Stimulated activated CD4-positive, alpha-beta T cell treated with anti-CD3 and anti-CD28 coated beads, Interleukin-15, amount 100 ng/mL, for 24 hours (primary cell): ENCODE data around the gene IP6K3.
A peak's percentile ranks its signal among the peaks of the same experiment; 100 is the strongest.

Experiments used
- DNase-seq: peaks from one replicate; pipeline ENCODE4 v3.0.0-alpha.2; 2020

IP6K3 gene

DNA sequence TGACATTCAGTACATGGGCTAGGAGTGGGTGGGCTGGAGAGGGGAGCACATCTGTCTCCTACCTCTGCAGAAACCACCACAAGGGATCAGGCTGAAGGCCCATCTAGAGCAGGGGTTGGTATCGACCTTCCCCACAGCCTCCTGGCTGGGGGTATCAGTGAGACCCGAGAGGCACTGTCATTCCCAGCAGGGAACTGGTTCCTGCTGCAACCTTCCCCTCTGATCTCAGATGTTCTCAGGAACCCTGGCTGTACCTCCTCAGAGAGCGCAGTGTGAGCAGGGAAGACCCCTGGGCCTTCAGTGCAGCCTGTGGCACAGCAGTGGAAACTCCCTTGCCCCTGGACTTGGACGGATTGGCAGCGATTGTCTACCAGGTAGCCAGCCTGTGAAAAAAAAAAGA lies 7.8 kb downstream of the IP6K3 start:
- DNase-seq: no peak

DNA sequence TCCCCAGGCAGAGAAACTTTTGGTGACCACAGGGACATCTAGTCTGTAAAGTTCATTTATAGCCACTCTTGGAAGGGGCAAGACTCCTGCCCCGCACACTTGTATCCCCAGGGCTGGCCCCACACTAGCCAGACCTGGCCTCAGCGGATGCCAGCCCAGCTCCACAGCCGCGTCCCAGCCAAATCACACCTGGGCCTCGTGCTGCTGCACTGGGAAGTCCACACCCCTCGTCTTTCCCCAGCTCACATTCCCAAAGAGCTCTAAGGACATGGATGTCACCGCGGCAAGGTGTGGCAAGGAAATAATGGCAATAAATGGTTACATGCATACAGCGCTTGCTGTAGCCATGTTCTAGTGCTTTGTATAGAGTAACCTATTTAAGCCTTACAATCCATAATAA lies 8.6 kb downstream of the IP6K3 start:
- no peak for DNase-seq

DNA sequence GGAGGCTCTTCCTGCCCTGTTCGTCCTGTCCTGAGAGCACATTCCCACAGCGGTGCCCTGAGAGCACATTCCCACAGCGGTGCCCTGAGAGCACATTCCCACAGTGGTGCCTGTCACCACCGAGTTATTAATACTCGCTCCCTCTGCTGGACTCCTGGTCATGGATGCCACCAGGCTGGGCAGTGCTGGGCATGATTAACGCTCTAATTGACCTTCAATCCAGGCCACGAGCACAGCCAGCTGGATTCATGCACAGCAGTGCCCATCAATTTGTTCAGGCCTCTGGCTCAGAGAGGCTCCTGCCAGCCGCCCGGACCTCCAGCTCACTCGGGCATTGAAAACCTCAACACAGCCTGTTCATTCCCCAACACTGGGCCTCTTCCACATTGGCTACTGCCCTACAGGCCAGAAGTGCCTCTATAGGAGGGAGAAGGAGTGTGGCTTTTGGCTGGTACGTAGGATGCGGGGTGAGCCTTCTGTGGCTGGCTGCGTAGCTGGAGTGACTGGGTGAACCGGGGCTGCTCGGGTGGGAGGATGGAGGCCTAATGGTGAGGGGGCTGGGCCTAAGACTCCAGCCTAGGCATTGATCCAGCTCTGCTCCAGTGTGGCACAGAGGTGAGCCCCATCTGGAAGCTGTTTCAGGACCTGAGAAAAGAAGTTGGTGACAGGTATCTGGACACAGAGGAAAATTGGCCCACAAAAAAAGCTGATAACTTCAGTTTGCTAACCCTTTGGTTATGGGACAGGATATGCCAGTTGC lies 9.3 kb downstream of the IP6K3 start:
- DNase-seq: no peak

GRCh38 chr6:33735216-33735615 lies 11.5 kb downstream of the IP6K3 start:
- DNase-seq: no peak

DNA sequence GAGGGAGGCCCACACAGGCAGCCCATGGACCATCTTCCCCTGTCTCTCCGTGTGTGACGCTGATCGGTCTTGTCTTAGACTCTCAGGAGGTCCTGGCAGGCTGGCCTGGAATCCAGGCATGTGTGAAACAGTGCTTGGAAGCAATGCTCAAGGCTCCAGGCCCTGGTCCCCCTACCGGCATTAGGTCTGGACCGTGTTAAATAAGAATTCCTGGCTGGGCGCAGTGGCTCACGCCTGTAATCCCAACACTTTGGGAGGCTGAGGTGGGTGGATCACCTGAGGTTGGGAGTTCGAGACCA lies 13.0 kb downstream of the IP6K3 start:
- no peak for DNase-seq

DNA sequence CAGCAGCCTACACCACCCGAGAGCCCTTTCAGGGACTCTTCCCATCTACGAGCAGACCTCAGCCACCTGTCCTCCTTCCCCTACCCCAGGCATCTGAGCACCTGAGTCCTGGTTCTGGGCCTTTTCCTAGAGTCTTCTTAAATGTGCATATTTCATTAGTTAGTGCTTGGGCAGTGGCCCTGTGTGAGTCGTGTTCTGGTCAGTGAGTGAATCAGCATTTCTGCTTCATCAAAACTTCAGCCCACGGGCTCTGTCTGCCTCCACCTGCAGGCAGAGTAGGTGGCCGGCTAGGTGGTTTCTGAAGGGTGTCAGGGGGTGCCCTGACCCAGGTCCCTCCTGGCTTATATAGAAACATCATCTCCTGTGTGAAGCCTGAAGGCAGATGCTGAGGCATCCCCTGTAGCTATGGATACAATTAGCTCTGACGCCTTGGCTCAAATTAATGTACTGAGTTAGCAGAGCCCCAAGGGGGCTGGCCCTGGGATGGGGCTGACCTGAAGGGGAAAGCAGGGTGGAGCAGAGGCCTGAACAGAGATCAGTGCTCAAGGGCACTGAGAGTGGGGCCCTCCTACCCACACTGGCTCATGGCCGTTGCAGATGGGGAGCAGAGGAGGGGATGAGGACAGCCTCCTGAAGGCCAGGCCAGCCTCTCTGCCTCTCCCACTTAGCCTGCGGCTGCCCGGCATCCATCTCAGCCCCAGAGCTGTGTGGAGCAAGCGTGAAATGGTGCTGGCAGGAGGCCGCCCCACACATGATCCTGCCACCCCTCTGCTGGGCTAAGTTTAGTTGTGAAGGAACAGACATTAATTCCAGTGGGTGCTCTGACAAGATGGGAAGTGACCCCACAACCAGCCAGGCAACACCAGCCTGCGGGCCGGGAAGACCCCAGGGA lies 13.6 kb downstream of the IP6K3 start:
- no peak for DNase-seq

- DNase-seq: no peak
Observed at GRCh38 chr6:33732385-33732784, 14.3 kb downstream of the IP6K3 start.

- DNase-seq: no peak
Observed at GRCh38 chr6:33731751-33732282, 14.9 kb downstream of the IP6K3 start.

DNA sequence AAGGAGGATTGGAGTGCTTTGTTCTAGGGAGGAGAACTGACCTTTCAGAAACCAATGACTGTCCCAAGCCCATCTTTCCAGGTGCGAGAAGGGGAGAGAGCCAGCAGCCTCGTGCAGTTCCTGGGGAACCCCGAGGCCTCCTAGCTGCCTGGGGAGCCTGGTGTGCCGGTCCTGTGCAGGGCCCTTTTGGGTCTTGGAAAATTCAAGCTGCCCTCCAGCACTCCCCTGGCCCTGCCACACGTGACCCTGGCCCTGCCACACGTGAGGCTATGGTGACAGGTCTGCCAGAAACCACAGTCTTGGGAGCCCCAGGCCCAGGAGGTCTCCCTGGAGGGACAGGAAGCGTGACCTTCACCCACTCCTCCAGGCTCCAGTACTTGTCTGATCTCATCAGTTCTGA lies 15.7 kb downstream of the IP6K3 start:
- DNase-seq: no peak

DNA sequence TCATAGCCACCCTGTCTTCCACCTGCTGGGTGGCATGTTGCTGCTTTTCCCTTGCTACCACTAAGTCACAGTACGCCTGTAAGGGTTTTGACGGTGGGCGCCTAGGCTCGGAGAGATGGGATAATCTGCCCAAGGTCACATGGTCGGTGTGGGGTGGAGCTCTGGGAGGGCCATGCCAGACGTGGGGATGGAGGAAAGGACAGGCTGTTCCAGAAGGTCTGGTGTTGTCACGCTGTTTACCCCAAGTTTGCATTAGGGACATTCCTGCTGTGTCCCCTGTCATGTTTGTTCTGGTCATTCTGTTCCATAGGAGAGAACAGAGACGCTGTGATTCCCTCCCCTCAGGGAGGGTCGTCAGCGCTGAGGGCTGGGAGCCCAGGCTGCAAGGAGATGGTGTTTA lies 16.1 kb downstream of the IP6K3 start:
- DNase-seq: no peak

- no peak for DNase-seq
Observed at GRCh38 chr6:33729059-33729458, 17.6 kb downstream of the IP6K3 start.

GRCh38 chr6:33728438-33728837 lies 18.3 kb downstream of the IP6K3 start:
- no peak for DNase-seq

DNA sequence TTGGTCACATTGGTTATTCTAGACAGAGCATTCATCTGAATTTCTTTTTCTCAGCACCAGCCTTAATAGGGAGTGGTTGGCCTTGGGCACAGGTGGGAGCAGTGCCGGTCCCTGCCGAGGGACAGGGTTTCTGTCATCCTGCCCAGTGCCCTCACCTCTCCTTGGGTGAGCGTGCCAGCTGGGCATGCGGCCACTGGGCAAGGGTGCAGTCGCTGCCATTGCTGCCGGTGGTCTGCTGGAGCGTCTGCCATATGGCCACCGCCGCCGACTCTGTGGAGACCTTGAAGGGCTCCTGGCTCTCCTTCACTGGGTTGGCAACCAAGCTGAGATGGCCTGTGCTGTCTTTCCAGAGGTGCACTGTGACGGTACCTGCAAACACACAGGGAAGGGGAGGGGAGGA lies 18.8 kb downstream of the IP6K3 start:
- DNase-seq: no peak

DNA sequence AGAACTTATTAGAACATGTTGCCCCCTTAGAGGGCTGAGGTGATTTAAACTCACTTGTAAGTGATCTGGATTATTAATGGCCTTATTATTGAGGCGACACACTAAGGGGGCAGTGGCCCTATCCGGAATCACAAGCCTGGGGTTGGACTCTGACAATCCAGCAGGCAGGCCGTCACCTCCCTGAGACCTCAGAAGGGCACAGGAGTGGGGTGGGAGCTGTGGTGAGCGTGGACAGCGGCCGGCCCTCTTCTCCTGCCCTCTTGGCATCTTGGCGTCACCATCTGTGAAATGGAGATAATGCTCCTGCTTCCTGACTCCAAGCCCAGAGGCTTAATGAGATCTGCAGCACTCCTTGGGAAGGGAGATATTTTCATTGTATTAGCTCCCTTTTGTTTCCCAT lies 19.6 kb downstream of the IP6K3 start:
- DNase-seq: no peak

DNA sequence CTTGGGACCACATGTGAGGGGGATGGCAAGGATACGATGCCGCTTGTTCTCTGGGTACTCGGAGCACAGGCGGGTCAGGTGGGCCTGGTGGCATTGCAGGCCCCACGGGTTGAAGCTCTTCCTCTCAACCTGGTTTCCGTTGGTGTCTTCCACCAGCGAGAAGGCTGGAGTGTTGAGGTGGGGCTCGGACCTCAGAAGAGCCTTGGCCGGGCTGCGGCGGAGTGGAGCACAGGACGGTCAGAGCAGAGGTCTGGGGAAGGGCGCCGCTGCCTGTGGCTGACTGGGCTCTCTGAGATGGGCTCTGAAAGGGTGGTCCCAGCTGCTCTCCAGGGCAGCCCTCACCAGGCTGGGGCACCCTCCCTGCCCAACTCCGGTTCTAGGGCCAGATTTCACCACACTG lies 20.0 kb downstream of the IP6K3 start:
- DNase-seq: no peak

- no peak for DNase-seq
Observed at GRCh38 chr6:33725891-33726673, 20.6 kb downstream of the IP6K3 start.

DNA sequence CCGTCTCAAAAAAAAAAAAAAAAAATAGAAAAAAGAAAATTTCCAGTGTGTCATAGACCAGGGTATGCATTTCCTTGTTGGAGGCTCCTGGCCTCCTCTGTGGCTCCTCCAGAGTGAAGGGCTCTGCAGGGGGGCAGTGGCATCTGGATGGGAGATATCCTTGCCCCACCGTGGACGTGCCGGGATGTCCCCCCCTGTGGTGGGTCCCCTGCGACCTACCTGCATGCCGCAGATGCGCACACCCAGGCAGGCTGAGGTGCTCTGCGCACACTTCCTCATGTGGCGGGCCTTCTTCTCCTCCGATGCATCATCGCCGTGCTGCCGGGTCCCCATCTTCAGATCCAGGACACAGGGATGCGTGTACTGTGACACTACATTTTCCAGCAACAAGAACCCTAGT lies 21.5 kb downstream of the IP6K3 start:
- no peak for DNase-seq

- DNase-seq: peak; percentile 17
Observed at GRCh38 chr6:33724102-33725023, 22.3 kb downstream of the IP6K3 start.

- no peak for DNase-seq
Observed at GRCh38 chr6:33723371-33724085, 23.2 kb downstream of the IP6K3 start.

DNA sequence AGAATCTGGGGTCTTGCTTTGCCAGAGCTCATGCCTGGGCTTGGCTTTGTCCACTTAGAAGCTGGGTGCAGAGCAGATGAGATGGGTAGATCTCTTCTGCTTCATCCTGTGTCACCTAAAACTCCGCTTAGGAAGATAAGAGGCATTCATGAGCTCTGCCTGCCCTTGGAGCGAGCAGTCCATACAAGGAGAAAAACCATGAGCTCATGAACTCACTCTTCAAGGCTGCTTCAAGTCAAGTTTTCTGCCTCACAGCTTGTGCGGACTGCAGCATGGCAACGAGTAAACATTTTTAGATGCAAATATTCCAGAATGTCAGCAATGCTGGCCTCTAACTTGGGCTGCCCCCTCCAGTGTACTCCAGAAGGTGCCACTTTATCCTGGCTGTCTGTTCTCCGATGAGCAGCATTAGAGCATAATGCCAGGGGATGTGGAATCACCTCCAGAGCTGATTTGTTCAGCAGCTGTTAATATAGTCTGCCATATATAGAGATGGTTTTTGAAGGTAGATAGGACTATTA lies 24.5 kb downstream of the IP6K3 start:
- DNase-seq: no peak

DNA sequence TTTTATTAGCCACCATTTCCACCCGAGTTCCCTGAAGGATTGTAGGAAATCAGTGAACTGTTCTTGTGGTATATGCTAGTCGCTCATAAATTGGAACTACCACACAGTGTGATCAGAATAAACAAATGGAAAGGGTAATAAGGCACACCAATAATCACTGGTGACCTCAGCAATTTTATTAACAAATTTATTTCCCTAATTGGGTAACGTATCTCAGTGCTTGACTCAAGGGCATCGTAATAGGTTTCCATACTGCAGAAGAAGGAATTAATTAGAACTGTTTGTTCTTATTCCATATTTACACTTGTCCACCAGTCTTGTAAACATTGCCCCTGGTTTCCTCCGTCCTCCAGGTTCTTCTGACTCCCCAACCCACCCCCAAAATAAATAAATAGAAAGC lies 25.2 kb downstream of the IP6K3 start:
- no peak for DNase-seq
